NT2/D1 (cell line): ENCODE results near the gene NIPSNAP3A.

Experiments used
- YY1 ChIP-seq: IDR thresholded peaks from 2 replicates; pipeline ENCODE4 v1.6.1; 2011; ENCODE audit not compliant: insufficient read length, insufficient read depth
- ZNF274 ChIP-seq: IDR thresholded peaks from 2 replicates; pipeline ENCODE4 v1.6.1; 2011; ENCODE audit warnings: mild to moderate bottlenecking, low read depth, low read length

GRCh38 chr9:104746798-104747197 is 685 bp upstream of the NIPSNAP3A start:
- no peak for TF ChIP-seq ZNF274
- TF ChIP-seq YY1: no peak
